Omental fat pad (tissue), 4 donors: ENCODE results near the gene GALNT17. TPM values are rescaled to one million over a fixed set of nuclear protein-coding genes. Genes with fewer than 3 reads are reported as not detected.
A peak's percentile ranks its signal among the peaks of the same experiment; 100 is the strongest.

Experiments
- ATAC-seq: fragments of 150-250 bp; one replicate; pipeline ENCODE4 v1.9.1; 2016; ENCODE audit warnings: mild to moderate bottlenecking, moderate library complexity; ENCODE audit not compliant: low FRiP score
- DNase-seq: peaks from one replicate; pipeline ENCODE4 v3.0.0-alpha.2; 2019; ENCODE audit warnings: low spot score
- total RNA-seq, 4 donors: library from RNA; depleted of rRNA; stranded (reverse); fragments of >200 nt; gene quantifications; one replicate each; pipeline ENCODE4 v1.1.0, GENCODE V29; 2016
- TF ChIP-seq, protein P1 (sequence below), 3 donors: fragments of 450-650 bp; IDR thresholded peaks; one replicate each; pipeline ENCODE4 v1.5.1; 2016 to 2017; ENCODE audit warnings: antibody characterized with exemption in 3 of 3, mild to moderate bottlenecking in 3 of 3, moderate library complexity in 2 of 3

Gene GALNT17
- total RNA-seq, 4 donors from 2014 or later: 1.6 to 12.6 (median 2.9) TPM

DNA sequence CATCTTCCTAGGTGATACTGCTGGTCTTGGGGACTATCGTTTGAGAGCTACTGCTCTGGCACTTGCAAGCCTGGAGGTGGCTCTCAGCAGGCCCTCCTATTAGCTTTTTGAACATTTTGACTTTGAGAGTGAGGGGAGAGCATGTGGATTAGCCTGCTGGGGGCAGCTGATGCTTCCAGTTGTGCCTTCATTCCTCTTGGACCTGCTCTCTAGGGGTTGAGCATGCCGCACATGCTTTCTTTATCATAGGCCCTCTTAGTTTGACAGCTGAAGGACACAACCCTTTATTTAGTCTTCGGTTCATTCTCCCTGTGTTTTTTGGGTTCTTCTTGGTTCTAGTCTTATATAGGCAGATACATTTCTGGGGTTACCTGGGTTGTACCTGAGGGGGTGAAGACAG, 132.1 kb downstream of the GALNT17 start:
- no peak for ATAC-seq
- TF ChIP-seq, protein P1, sequence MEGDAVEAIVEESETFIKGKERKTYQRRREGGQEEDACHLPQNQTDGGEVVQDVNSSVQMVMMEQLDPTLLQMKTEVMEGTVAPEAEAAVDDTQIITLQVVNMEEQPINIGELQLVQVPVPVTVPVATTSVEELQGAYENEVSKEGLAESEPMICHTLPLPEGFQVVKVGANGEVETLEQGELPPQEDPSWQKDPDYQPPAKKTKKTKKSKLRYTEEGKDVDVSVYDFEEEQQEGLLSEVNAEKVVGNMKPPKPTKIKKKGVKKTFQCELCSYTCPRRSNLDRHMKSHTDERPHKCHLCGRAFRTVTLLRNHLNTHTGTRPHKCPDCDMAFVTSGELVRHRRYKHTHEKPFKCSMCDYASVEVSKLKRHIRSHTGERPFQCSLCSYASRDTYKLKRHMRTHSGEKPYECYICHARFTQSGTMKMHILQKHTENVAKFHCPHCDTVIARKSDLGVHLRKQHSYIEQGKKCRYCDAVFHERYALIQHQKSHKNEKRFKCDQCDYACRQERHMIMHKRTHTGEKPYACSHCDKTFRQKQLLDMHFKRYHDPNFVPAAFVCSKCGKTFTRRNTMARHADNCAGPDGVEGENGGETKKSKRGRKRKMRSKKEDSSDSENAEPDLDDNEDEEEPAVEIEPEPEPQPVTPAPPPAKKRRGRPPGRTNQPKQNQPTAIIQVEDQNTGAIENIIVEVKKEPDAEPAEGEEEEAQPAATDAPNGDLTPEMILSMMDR (IDR thresholded peaks at IDR 0.05): no peak
- no peak for DNase-seq

DNA sequence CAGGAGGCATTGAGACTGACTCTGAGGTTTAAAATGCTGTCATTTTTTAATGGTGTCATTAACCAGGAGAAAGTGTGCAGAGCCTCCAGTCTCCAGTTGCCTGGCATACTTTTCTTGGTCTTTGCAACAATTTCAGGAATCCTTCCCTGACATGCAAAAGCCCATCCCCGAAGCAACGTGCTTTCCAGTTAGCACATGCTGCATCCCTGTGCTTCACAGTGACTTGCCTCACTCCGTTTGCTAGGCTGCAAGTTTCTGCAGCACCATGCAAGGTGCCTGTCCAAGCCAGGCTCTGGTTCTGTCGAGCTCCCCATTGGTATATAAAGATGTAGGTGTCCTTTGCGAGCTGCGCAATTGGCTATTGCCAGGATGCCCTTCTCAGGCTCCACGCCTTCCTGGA, 135.0 kb downstream of the GALNT17 start:
- TF ChIP-seq, protein P1 (IDR thresholded peaks at IDR 0.05): no peak
- ATAC-seq: no peak
- DNase-seq: no peak

DNA sequence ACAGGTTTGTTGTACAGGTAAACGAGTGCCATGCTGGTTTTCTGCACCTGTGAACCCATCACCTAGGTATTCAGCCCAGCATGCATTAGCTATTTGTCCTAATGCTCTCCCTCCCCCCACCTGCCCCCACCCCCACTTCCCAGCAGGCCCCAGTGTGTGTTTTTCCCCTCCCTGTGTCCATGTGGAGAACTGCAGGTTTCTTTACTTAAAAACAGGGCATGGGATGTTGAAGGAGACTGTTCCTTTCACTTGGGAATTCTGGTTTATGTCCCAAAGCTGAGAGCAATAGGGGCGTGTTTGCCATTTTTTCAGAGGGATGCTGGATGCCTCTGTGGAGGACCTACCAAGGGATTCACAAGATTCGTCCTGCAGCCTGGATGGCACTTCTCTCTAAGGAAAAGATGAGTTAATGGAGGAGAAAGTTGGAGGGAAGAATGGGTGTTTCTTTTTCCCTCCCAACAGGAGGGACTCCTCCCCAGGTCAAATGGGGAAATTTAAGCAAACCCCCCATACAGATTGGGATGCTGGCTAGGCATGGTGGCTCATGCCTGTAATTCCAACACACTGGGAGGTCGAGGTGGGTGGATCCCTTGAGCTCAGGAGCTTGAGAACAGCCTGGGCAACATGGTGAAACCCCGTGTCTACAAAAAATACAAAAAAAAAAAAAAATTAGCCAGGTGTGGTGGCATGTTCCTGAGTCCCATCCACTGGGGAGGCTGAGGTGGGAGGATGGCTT, 136.0 kb downstream of the GALNT17 start:
- TF ChIP-seq, protein P1 (IDR thresholded peaks at IDR 0.05): no peak
- DNase-seq (no peak), ATAC-seq (no peak)

DNA sequence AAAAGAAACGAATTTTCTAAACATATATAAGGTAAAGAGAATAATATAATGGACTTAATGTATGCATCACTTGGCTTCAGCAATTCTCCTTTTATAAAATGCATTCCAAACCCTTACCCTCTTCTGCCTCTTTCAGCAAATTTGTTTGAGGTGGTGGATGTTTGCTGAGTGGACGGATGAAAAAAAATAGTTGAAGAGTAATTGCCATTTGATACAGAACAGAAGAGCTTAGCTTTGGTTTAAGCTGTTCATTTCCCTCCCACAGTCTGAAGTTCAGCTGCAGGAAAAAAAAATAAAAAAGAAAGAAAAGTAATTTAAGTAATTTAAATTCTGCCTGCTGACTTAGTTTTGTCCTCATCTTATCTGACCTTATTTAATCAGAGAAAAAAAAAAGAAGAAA, 138.6 kb downstream of the GALNT17 start:
- ATAC-seq (no peak), DNase-seq (no peak)
- TF ChIP-seq, protein P1 (IDR thresholded peaks at IDR 0.05): no peak

DNA sequence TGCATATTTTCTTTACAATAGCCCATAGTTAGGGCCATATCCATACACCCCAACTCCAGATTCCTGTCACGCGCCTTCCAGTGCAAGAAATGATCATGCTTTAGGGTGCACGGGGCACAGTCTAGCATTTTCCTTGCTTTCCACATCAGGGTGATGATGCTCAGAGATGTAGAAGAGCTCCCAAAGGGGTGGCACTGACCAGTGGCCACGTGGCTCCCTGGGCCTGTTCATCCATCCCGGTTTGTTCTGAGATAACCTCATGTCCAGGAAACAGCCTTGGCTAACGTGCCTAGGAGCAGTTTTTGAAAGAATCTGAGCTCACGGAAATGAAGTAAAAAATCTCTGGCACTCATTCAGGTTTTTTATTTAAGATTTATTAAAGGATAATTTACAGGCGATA, 139.3 kb downstream of the GALNT17 start:
- peak; percentile 44 for ATAC-seq
- DNase-seq: no peak
- TF ChIP-seq, protein P1 (IDR thresholded peaks at IDR 0.05): no peak

DNA sequence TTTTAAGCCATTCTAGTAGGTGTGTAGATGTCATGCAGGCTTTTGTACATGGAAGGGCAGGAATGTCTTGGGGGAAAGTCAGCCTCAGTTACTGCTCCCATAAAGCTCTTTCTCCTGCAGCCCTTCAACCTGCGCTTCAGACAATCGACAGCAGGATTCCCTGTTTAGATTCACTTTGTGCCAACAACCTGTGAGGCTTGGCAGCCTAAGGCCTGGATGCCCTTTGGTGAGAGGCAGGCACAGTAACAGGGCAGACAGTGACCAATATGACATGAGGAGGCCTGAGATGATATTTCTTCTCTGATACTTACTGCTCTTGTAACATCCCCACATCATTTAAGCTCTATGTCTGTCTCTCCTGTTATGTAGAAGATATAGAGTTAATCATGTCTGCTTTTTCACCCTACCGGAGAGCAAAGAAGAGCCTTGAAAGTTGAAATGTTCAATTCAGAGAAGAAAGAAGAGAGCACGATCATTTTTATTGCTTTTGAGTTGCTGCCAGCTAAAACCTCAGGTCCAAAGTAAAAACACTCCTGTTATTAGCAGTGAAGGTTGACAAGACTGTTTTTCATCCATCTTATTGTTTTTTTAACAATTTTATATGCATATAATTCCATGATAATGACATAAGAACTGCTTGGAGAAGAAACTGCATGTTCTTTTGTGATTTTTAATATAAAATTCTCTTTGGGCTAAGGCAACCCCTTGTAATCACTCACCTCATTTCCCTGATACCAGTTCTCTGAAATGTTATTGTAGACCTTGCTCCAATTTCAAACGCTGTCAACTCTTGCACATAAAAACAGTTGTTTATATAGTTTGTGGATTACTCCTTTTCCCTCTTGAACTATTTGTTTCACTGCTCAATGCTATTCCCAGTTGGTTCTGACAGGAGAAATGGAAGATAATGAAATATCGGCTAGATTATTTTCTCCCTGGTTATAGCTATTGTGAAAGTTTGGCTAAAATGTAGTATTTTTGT, 140.9 kb downstream of the GALNT17 start:
- no peak for DNase-seq
- TF ChIP-seq, protein P1 (IDR thresholded peaks at IDR 0.05): no peak
- no peak for ATAC-seq
